ENCODE data around the gene PFKFB1.

Gene PFKFB1

GRCh38 chrX:54964766-54965497 lies 29.1 kb downstream of the PFKFB1 start:
- no peak for ATAC-seq (ENCODE audit: low read depth)
- Mint-ChIP-seq H3K9me3 (peaks cover 1% of the 10 kb centered on the region), H3K27ac (no peak overlapping the region), H3K4me3 (no peak overlapping the region), H3K27me3 (peaks cover 2% of the 10 kb centered on the region), H3K4me1 (no peaks in the 10 kb centered on the region), H3K36me3 (peaks cover 3% of the 10 kb centered on the region)
- DNase-seq (ENCODE audit: low spot score in 2 of 2), result no peak

GRCh38 chrX:54961750-54962149 lies 32.2 kb downstream of the PFKFB1 start:
- Mint-ChIP-seq H3K4me3 (no peak overlapping the region), H3K27me3 (peaks cover 2% of the 10 kb centered on the region), H3K9me3 (no peaks in the 10 kb centered on the region), H3K4me1 (no peaks in the 10 kb centered on the region), H3K27ac (no peak overlapping the region), H3K36me3 (peaks cover 6% of the 10 kb centered on the region)
- DNase-seq (ENCODE audit: low spot score in 2 of 2) (no peak), ATAC-seq (ENCODE audit: low read depth) (no peak)

- ATAC-seq (ENCODE audit: low read depth) (no peak), DNase-seq (ENCODE audit: low spot score in 2 of 2) (no peak)
- peak overlapping the region; percentile 46 for H3K27ac Mint-ChIP-seq
- H3K4me3 Mint-ChIP-seq, result no peak overlapping the region
- H3K9me3 Mint-ChIP-seq, result no peaks in the 10 kb centered on the region
- H3K4me1 Mint-ChIP-seq, result no peaks in the 10 kb centered on the region
- H3K27me3 Mint-ChIP-seq, result no peaks in the 10 kb centered on the region
- no peaks in the 10 kb centered on the region for H3K36me3 Mint-ChIP-seq
Observed at GRCh38 chrX:54950730-54951375, 43.1 kb downstream of the PFKFB1 start.

- no peaks in the 10 kb centered on the region for H3K36me3 Mint-ChIP-seq
- ATAC-seq (ENCODE audit: low read depth), result no peak
- H3K27ac Mint-ChIP-seq, result no peak overlapping the region
- H3K4me3 Mint-ChIP-seq, result no peak overlapping the region
- H3K4me1 Mint-ChIP-seq, result no peaks in the 10 kb centered on the region
- no peaks in the 10 kb centered on the region for H3K27me3 Mint-ChIP-seq
- no peak for DNase-seq (ENCODE audit: low spot score in 2 of 2)
- H3K9me3 Mint-ChIP-seq, result no peaks in the 10 kb centered on the region
Observed at GRCh38 chrX:54945224-54945623, 48.8 kb downstream of the PFKFB1 start.

- H3K36me3 Mint-ChIP-seq, result no peaks in the 10 kb centered on the region
- no peak overlapping the region for H3K27ac Mint-ChIP-seq
- H3K4me1 Mint-ChIP-seq, result no peaks in the 10 kb centered on the region
Observed at GRCh38 chrX:54944816-54945215, 49.2 kb downstream of the PFKFB1 start.

GRCh38 chrX:54937416-54937815 lies 56.6 kb downstream of the PFKFB1 start:
- Mint-ChIP-seq H3K4me1 (no peaks in the 10 kb centered on the region), H3K27ac (no peak overlapping the region), H3K4me3 (no peak overlapping the region), H3K36me3 (no peaks in the 10 kb centered on the region), H3K27me3 (no peaks in the 10 kb centered on the region), H3K9me3 (no peaks in the 10 kb centered on the region)
- DNase-seq (ENCODE audit: low spot score in 2 of 2) (no peak), ATAC-seq (ENCODE audit: low read depth) (no peak)

More at GRCh38 chrX:54944816-54945215, 49.2 kb downstream of the PFKFB1 start:
- Mint-ChIP-seq H3K4me3 (no peak overlapping the region), H3K9me3 (no peaks in the 10 kb centered on the region), H3K27me3 (no peaks in the 10 kb centered on the region)
- no peak for DNase-seq (ENCODE audit: low spot score in 2 of 2)
- no peak for ATAC-seq (ENCODE audit: low read depth)

GRCh38 chrX:54935306-54935705 lies 58.7 kb downstream of the PFKFB1 start:
- ATAC-seq (ENCODE audit: low read depth) (no peak), DNase-seq (ENCODE audit: low spot score in 2 of 2) (no peak)
- H3K36me3 Mint-ChIP-seq, result no peaks in the 10 kb centered on the region
- H3K4me1 Mint-ChIP-seq, result no peaks in the 10 kb centered on the region
- H3K9me3 Mint-ChIP-seq, result no peaks in the 10 kb centered on the region
- no peaks in the 10 kb centered on the region for H3K27me3 Mint-ChIP-seq
- H3K27ac Mint-ChIP-seq, result no peak overlapping the region
- H3K4me3 Mint-ChIP-seq, result no peak overlapping the region

- no peak overlapping the region for H3K27ac Mint-ChIP-seq
Observed at GRCh38 chrX:54934890-54935289, 59.1 kb downstream of the PFKFB1 start.

GRCh38 chrX:54934058-54934457 lies 59.9 kb downstream of the PFKFB1 start:
- H3K27me3 Mint-ChIP-seq, result no peaks in the 10 kb centered on the region
- DNase-seq (ENCODE audit: low spot score in 2 of 2) (no peak), ATAC-seq (ENCODE audit: low read depth) (no peak)
- H3K9me3 Mint-ChIP-seq, result no peaks in the 10 kb centered on the region
- H3K4me3 Mint-ChIP-seq, result no peak overlapping the region
- no peak overlapping the region for H3K27ac Mint-ChIP-seq
- H3K36me3 Mint-ChIP-seq, result no peaks in the 10 kb centered on the region
- H3K4me1 Mint-ChIP-seq, result no peaks in the 10 kb centered on the region

More at GRCh38 chrX:54934890-54935289, 59.1 kb downstream of the PFKFB1 start:
- Mint-ChIP-seq H3K4me3 (no peak overlapping the region), H3K4me1 (no peaks in the 10 kb centered on the region), H3K36me3 (no peaks in the 10 kb centered on the region), H3K9me3 (no peaks in the 10 kb centered on the region), H3K27me3 (no peaks in the 10 kb centered on the region)
- DNase-seq (ENCODE audit: low spot score in 2 of 2), result no peak
- no peak for ATAC-seq (ENCODE audit: low read depth)

- Mint-ChIP-seq H3K9me3 (no peaks in the 10 kb centered on the region), H3K36me3 (no peaks in the 10 kb centered on the region), H3K27me3 (no peaks in the 10 kb centered on the region), H3K4me1 (no peaks in the 10 kb centered on the region), H3K27ac (no peak overlapping the region), H3K4me3 (no peak overlapping the region)
- ATAC-seq (ENCODE audit: low read depth) (no peak), DNase-seq (ENCODE audit: low spot score in 2 of 2) (no peak)
Observed at GRCh38 chrX:54933150-54933826, 60.7 kb downstream of the PFKFB1 start.

- Mint-ChIP-seq H3K4me3 (no peak overlapping the region), H3K4me1 (no peaks in the 10 kb centered on the region), H3K9me3 (no peaks in the 10 kb centered on the region), H3K27ac (no peak overlapping the region), H3K36me3 (no peaks in the 10 kb centered on the region), H3K27me3 (no peaks in the 10 kb centered on the region)
- no peak for ATAC-seq (ENCODE audit: low read depth)
- no peak for DNase-seq (ENCODE audit: low spot score in 2 of 2)
Observed at GRCh38 chrX:54931107-54931506, 62.9 kb downstream of the PFKFB1 start.

- no peaks in the 10 kb centered on the region for H3K4me1 Mint-ChIP-seq
- H3K4me3 Mint-ChIP-seq, result no peak overlapping the region
- H3K36me3 Mint-ChIP-seq, result no peaks in the 10 kb centered on the region
- no peak for DNase-seq (ENCODE audit: low spot score in 2 of 2)
- no peak for ATAC-seq (ENCODE audit: low read depth)
- no peaks in the 10 kb centered on the region for H3K9me3 Mint-ChIP-seq
- H3K27ac Mint-ChIP-seq, result no peak overlapping the region
- no peaks in the 10 kb centered on the region for H3K27me3 Mint-ChIP-seq
Observed at GRCh38 chrX:54930291-54931049, 63.5 kb downstream of the PFKFB1 start.

GRCh38 chrX:54928876-54929275 lies 65.1 kb downstream of the PFKFB1 start:
- no peak for ATAC-seq (ENCODE audit: low read depth)
- H3K27me3 Mint-ChIP-seq, result no peaks in the 10 kb centered on the region
- no peaks in the 10 kb centered on the region for H3K36me3 Mint-ChIP-seq
- no peak overlapping the region for H3K4me3 Mint-ChIP-seq
- no peak overlapping the region for H3K27ac Mint-ChIP-seq
- no peaks in the 10 kb centered on the region for H3K4me1 Mint-ChIP-seq
- no peak for DNase-seq (ENCODE audit: low spot score in 2 of 2)
- no peaks in the 10 kb centered on the region for H3K9me3 Mint-ChIP-seq

GRCh38 chrX:54926978-54927377 lies 67.0 kb downstream of the PFKFB1 start:
- ATAC-seq (ENCODE audit: low read depth), result no peak
- Mint-ChIP-seq H3K27me3 (no peaks in the 10 kb centered on the region), H3K9me3 (no peaks in the 10 kb centered on the region), H3K4me3 (no peak overlapping the region), H3K4me1 (peaks cover 4% of the 10 kb centered on the region), H3K27ac (no peak overlapping the region), H3K36me3 (no peaks in the 10 kb centered on the region)
- no peak for DNase-seq (ENCODE audit: low spot score in 2 of 2)
